Hepatocyte (in vitro differentiated cells): ENCODE results near the gene AP1AR. TPM values are rescaled to one million over a fixed set of nuclear protein-coding genes. Genes with fewer than 3 reads are reported as not detected.

ENCODE experiments used
- DNase-seq: peaks from one replicate; pipeline ENCODE4 v3.0.0-alpha.2; 2016; ENCODE audit warnings: low spot score
- H2AFZ ChIP-seq: fragments of 200-600 bp; sonication (generic); 2 replicates; pipeline ENCODE4 v1.6.0; 2016; ENCODE audit warnings: antibody characterized with exemption, mild to moderate bottlenecking
- H3K27ac ChIP-seq: fragments of 200-600 bp; sonication (generic); 2 replicates; pipeline ENCODE4 v1.5.1; 2016; ENCODE audit warnings: mild to moderate bottlenecking
- H3K27me3 ChIP-seq: fragments of 200-600 bp; sonication (generic); 2 replicates; pipeline ENCODE4 v1.6.1; 2016
- H3K36me3 ChIP-seq: fragments of 200-600 bp; sonication (generic); replicated peaks from 2 replicates; pipeline ENCODE4 v1.5.1; 2016; ENCODE audit warnings: low read depth; ENCODE audit not compliant: insufficient read depth
- H3K4me1 ChIP-seq: fragments of 200-600 bp; sonication (generic); 2 replicates; pipeline ENCODE4 v1.5.1; 2016; ENCODE audit warnings: mild to moderate bottlenecking, moderate library complexity; ENCODE audit not compliant: insufficient read depth
- H3K4me2 ChIP-seq: fragments of 200-600 bp; sonication (generic); 2 replicates; pipeline ENCODE4 v1.6.0; 2016
- H3K4me3 ChIP-seq: fragments of 200-600 bp; sonication (generic); 2 replicates; pipeline ENCODE4 v1.5.1; 2016; ENCODE audit warnings: mild to moderate bottlenecking
- H3K79me2 ChIP-seq: fragments of 200-600 bp; sonication (generic); 2 replicates; pipeline ENCODE4 v1.6.0; 2017; ENCODE audit warnings: mild to moderate bottlenecking
- H3K9me2 ChIP-seq: fragments of 200-600 bp; sonication (generic); replicated peaks from 2 replicates; pipeline ENCODE4 v1.6.0; 2017; ENCODE audit warnings: mild to moderate bottlenecking; ENCODE audit not compliant: insufficient read depth
- H3K9me3 ChIP-seq: fragments of 200-600 bp; sonication (generic); 2 replicates; pipeline ENCODE4 v1.5.1; 2016; ENCODE audit warnings: low read depth, mild to moderate bottlenecking
- H4K20me1 ChIP-seq: fragments of 200-600 bp; sonication (generic); 2 replicates; pipeline ENCODE4 v1.6.0; 2016; ENCODE audit warnings: mild to moderate bottlenecking; ENCODE audit not compliant: insufficient read depth, poor library complexity, severe bottlenecking
- CTCF ChIP-seq: fragments of 200-600 bp; sonication (generic); IDR thresholded peaks from 2 replicates; pipeline ENCODE4 v1.5.1; 2016; ENCODE audit warnings: antibody characterized with exemption, mild to moderate bottlenecking; ENCODE audit not compliant: poor library complexity
- EZH2 ChIP-seq: fragments of 200-600 bp; sonication (generic); IDR thresholded peaks from 2 replicates; pipeline ENCODE4 v1.6.1; 2016; ENCODE audit warnings: antibody characterized with exemption, mild to moderate bottlenecking, borderline replicate concordance
- EZH2phosphoT487 ChIP-seq: fragments of 200-600 bp; sonication (generic); IDR thresholded peaks from one replicate; pipeline ENCODE4 v1.6.1; 2018; ENCODE audit warnings: antibody characterized with exemption, mild to moderate bottlenecking, low read depth, moderate library complexity; ENCODE audit not compliant: unreplicated experiment, severe bottlenecking
- WGBS: methylation state at CpG from one replicate; pipeline ENCODE4 v1.1.6; 2016; ENCODE audit warnings: low lambda C conversion rate; ENCODE audit errors: missing lambda C conversion rate; 5-methylcytosine and 5-hydroxymethylcytosine counted together
- polyA plus RNA-seq: library from polyadenylated mRNA; unstranded; fragments of >200 nt; fragmentation: Nextera tagmentation; extraction: Ambion mirVana; gene quantifications from 2 replicates; pipeline ENCODE4 v1.2.1, GENCODE V29; 2016
- total RNA-seq: library from RNA; depleted of rRNA; stranded (reverse); fragments of >200 nt; gene quantifications from 2 replicates; pipeline ENCODE4 v1.2.3, GENCODE V29; 2014

AP1AR gene
- total and polyA plus RNA-seq, 2 experiments from 2014 or later: 22.6 to 48.1 TPM

GRCh38 chr4:112282860-112283667 is 51.5 kb downstream of the AP1AR start:
- no peak for TF ChIP-seq EZH2phosphoT487
- no peak for TF ChIP-seq CTCF
- TF ChIP-seq EZH2: no peak
- Histone ChIP-seq H4K20me1 (no peaks in the 10 kb centered on the region), H3K27me3 (no peaks in the 10 kb centered on the region), H3K27ac (peak overlapping the region; percentile 24), H3K36me3 (no peaks in the 10 kb centered on the region), H3K9me3 (no peaks in the 10 kb centered on the region), H3K4me1 (peaks cover 11% of the 10 kb centered on the region), H2AFZ (no peak overlapping the region), H3K9me2 (no peaks in the 10 kb centered on the region), H3K4me3 (no peak overlapping the region), H3K79me2 (peaks cover 42% of the 10 kb centered on the region), H3K4me2 (peak overlapping the region; percentile 87)
- DNase-seq: no peak
- WGBS: 49% methylated on average over 4 of the region's 4 CpGs

- H4K20me1 ChIP-seq: no peaks in the 10 kb centered on the region
- no peak for DNase-seq
- H3K4me1 ChIP-seq: peaks cover 11% of the 10 kb centered on the region
- TF ChIP-seq EZH2phosphoT487 (no peak), CTCF (no peak)
- H3K4me3 ChIP-seq: peak overlapping the region; percentile 56
- H3K27ac ChIP-seq: peak overlapping the region; percentile 72
- H3K79me2 ChIP-seq: peaks cover 36% of the 10 kb centered on the region
- peak overlapping the region; percentile 96 for H2AFZ ChIP-seq
- H3K4me2 ChIP-seq: peak overlapping the region; percentile 87
- no peaks in the 10 kb centered on the region for H3K27me3 ChIP-seq
- no peaks in the 10 kb centered on the region for H3K36me3 ChIP-seq
- WGBS: 25% methylated on average over 6 of the region's 6 CpGs
- H3K9me3 ChIP-seq: no peaks in the 10 kb centered on the region
- no peaks in the 10 kb centered on the region for H3K9me2 ChIP-seq
These were observed 52.6 kb downstream of the AP1AR start for GRCh38 chr4:112284166-112284565.

GRCh38 chr4:112284662-112285411 is 53.2 kb downstream of the AP1AR start:
- no peak for DNase-seq
- peak overlapping the region; percentile 56 for H3K4me3 ChIP-seq
- no peaks in the 10 kb centered on the region for H3K9me3 ChIP-seq
- H2AFZ ChIP-seq: peak overlapping the region; percentile 96
- H3K36me3 ChIP-seq: no peaks in the 10 kb centered on the region
- H4K20me1 ChIP-seq: no peaks in the 10 kb centered on the region
- peak overlapping the region; percentile 87 for H3K4me2 ChIP-seq
- H3K27me3 ChIP-seq: no peaks in the 10 kb centered on the region
- 6% methylated on average over 15 of the region's 15 CpGs for whole genome bisulfite sequencing
- TF ChIP-seq CTCF (no peak), EZH2phosphoT487 (no peak), EZH2 (no peak)
- peak overlapping the region; percentile 72 for H3K27ac ChIP-seq
- no peaks in the 10 kb centered on the region for H3K9me2 ChIP-seq
- H3K79me2 ChIP-seq: peaks cover 32% of the 10 kb centered on the region
- peaks cover 11% of the 10 kb centered on the region for H3K4me1 ChIP-seq
